NCI-H345 (cell line): ENCODE results near the gene DMKN.

ENCODE experiments used
- DNase-seq: peaks from one replicate; lab custom pipeline; 2025; lab: John Stamatoyannopoulos, UW

Gene DMKN, protein sequence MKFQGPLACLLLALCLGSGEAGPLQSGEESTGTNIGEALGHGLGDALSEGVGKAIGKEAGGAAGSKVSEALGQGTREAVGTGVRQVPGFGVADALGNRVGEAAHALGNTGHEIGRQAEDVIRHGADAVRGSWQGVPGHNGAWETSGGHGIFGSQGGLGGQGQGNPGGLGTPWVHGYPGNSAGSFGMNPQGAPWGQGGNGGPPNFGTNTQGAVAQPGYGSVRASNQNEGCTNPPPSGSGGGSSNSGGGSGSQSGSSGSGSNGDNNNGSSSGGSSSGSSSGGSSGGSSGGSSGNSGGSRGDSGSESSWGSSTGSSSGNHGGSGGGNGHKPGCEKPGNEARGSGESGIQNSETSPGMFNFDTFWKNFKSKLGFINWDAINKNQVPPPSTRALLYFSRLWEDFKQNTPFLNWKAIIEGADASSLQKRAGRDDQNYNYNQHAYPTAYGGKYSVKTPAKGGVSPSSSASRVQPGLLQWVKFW

GRCh38 chr19:35513628-35514281 lies at the start of gene DMKN:
Gene DMKN (minus strand): TSS chr19:35513649. CDS start chr19:35513475, 174 bp downstream.
- DNase-seq: no peak

DNA sequence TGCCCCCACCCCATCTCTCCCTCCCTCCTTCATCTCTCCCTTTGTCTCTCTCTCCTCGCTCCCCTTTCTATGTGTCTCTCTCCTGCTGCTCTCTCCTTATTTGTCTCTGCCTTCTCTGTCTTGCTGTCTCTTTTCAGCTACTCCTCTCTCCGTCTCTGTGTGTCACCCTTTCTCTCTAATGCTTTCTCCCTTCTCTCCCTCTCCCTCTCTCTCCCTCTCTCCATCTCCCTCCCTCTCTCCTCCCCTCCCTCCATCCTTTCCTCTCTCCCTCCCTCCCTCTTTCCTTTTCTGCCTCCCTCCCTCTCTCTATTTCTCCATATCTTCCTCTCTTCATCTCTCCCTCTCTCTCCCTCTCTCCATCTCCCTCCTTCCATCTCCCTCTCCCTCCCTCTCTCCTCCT lies 49.3 kb upstream of the DMKN start:
- no peak for DNase-seq

- DNase-seq: no peak
Measured at GRCh38 chr19:35562336-35562735, 48.9 kb upstream of the DMKN start.

GRCh38 chr19:35561436-35561835 lies 48.0 kb upstream of the DMKN start:
- no peak for DNase-seq

DNA sequence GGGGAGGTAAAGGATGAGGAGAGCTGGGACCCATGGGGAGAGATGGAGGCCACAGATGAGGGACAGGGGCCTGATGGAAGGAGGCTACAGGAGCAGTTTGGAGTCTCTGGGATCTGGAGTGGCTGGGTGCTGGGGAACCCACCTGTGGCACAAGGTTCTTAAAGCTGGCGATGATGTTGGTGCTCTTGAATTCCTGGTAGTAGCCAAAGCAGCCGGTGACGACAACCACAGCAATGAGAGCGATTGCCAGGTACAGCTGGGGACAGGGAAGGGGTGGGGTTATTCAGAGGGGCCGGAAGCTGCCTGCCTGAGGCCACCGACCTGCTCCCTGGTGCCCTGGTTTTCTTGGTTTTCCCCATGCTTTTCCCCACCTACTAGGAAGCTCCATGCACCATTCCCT lies 47.2 kb upstream of the DMKN start:
- DNase-seq: no peak

GRCh38 chr19:35560271-35560670 lies 46.8 kb upstream of the DMKN start:
- DNase-seq: no peak

DNA sequence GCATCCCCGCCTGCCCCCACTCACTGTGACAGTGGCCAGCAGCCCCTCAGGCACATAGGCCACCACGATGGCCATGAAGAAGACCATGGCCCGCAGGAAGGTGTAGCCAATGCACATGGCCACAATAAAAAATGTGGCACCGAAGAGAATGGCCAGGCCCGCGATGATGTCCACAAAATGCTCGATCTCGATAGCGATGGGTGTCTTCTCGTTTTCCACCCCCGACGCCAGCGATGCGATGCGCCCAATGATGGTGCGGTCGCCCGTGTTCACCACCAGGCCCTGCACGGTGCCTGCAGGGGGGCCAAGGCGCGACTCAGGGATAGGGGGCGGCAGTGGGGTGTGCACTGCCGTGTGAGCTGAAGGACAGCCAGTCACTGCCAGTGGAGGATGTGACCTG lies 46.3 kb upstream of the DMKN start:
- DNase-seq: no peak

- peak; percentile 62 for DNase-seq
Measured at GRCh38 chr19:35559281-35559659, 45.8 kb upstream of the DMKN start.

- DNase-seq: peak; percentile 46
Measured at GRCh38 chr19:35558400-35559280, 45.2 kb upstream of the DMKN start.

DNA sequence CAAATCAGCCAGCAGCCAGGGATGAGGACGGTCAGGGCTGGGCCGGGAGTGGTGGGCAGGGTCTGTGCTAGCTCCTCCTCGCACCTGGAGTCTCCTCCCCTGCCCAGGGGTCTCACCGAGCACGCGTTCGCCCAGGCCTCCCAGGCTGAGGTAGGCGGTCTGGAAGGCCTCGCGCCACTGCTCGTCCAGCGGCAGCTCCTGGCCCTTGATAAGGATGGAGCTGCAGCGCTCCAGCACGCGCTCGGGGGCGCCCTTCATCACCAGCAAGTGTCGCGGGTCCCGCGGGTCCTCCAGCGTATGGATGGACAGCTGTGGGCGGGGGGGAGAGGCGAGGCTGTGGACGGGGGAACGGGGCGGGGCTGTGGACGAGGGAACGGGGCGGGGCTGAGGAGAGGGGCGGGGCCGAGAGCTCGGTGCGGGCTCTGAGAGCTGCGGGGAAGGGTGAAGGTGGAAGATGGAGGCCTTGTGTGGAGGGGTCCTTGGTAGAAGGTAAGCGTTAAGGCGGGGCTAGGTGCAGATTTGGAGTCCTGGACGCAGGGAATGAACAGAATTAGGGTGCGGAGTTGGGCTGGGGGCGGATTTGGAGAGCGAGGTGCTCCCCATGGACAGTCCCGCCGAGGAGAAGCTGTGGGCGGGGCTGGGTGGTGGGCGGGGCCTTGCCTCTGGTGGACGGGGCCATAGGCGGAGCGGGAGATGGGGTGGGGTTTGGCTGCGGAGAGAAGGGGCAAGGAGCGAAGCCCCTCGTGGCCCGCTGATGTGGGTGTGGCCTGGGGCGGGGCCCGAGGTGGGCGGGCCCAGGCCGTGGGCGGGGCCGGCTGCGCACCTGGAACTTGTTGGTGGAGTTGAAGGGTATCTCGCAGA lies 44.3 kb upstream of the DMKN start:
- peak; percentile 98 for DNase-seq

DNA sequence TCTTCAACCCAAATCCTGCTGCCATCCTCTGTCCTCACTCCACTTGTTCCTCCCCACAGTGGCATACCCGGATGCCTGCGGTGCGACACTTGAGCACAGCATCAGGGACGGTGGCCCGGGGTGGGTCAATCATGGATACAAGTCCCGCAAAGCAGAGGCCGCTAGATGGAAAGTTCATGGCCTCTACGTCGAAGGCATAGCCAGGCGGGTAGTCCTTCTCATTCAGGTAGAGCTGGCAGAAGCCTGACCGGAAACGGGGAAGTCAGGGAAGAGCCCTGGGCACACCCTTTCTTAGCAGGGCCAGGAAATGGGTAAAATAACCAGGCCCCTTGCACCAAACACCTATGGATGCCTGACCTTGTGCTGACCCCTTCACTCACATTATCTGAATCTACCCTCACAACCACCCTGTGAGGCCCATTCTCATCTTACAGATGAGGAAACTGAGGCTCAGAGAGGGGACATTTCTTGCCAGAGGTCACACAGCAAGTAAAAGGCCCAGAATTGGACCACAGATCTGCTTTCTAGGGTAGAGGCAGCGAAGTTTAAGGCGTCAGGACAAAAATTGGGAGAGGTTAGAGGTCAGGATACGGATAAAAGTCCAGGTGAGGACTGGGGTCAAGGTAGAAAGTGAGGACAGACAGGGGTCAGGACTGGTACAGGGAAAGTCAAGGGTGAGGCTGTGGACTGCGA lies 43.5 kb upstream of the DMKN start:
- DNase-seq: no peak

DNA sequence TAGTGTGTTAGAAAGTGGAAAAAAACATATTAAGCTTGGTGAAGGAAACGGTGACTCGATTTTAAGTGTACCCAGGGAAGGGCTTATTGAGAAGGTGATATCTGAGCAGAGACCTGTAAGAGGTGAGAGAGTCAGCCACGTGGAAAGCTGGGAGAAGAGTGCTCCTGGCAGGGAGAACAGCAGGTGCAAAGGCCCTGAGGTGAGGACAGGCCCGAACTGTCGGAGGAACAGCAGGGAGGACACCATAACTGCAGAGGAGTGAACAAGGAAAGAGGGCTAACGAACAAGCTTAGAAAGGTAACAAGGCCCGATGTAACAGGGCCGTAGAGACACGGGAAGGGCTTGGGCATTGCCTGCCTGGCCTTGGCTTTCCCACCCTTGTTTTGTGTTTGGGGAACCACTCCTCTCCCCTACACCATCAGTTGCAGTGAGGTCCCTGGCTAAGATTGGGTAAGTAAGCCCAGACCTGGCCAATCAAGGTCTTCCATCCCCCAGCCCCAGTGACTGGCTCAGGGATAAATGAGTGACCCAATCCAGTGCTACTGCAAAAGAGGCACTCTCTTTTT lies 42.7 kb upstream of the DMKN start:
- no peak for DNase-seq

DNA sequence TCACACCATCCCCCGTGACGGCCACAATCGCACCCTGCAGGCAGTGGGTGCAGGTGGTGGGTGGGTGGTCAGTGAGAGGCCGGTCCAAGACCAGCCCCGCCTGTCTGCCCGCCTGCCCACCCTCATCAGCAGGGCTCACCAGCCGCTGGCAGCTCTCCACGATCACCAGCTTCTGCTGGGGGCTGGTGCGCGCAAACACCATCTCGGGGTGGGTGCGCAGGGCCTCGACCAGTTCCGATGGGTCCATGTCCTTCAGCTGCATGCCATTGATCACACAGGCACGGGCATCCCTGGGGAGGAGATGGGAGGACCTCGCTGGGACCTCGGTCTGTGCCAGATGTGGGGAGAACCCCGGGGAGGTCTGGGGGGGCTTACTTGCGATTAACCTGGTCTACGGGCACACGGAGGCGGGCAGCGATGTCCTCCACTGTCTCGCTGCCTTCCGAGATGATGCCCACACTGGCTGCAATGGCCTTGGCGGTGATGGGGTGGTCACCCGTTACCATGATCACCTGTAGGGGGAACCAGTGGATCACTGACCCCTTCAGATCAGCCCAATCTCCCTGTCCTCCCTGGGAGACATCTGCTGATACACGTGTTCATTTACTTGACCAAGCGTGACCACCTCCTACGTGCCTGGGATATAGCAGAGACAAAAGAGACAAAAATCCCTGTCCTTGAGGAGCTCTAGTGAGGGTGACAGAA lies 42.0 kb upstream of the DMKN start:
- DNase-seq: peak; percentile 48

- no peak for DNase-seq
Measured at GRCh38 chr19:35554076-35554475, 40.6 kb upstream of the DMKN start.

GRCh38 chr19:35553385-35554000 lies 40.0 kb upstream of the DMKN start:
- DNase-seq: no peak

- DNase-seq: no peak
Measured at GRCh38 chr19:35552534-35553384, 39.3 kb upstream of the DMKN start.

DNA sequence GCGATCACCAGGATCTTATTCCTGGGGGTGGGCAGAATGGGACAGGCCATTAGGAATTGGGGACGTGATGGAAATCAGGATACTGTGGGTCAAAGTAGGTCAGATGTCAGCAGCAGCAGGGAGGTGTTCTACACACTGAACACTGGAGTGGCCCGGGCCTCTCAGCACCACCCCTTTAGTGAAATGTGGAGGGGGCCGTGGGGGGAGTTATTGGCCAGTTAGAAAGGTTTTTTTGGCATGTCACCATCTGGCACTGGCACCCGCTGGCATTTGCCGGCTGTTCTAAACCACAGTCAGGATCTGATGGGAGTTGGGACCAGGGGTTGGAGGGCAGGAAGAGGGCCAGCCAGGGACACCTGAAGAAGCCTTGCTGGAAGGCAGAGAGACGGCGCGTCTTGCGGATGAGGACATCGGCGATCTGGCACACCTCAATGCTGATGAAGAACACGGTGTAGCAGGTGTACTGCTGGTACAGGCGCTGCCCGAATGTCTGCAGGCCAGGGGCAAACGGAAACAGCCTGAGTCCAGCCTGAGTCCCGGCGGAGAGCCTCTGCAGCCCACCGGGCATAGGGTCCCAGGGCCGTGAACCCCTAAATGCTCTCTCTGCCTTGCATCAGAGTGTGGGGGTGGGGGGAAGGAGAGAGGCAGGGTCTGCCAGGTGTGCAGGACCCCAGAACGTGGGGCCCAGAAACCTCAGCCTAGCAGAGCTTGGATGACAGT lies 37.8 kb upstream of the DMKN start:
- no peak for DNase-seq
